Measurements from ENCODE around the gene FXYD5. TPM values are rescaled to one million over a fixed set of nuclear protein-coding genes. Genes with fewer than 3 reads are reported as not detected.

Gene FXYD5
- total and polyA plus RNA-seq, 9 of the 15 experiments (the other 6 are each of a cell fraction or from before 2014, with no cell fraction given): 104 to 537 (median 174) TPM

GRCh38 chr19:35204799-35205732 lies 50.5 kb downstream of the FXYD5 start (continued):
- TF ChIP-seq ZNF589 (CRISPR knock-in tag; IDR thresholded peaks at IDR 0.05; ENCODE audit: low read depth): peak; percentile 99
- no peak for TF ChIP-seq TFAM (CRISPR knock-in tag; conservative IDR thresholded peaks at IDR 0.05)
- TF ChIP-seq NR2F6 (CRISPR knock-in tag; IDR thresholded peaks at IDR 0.05): peak; percentile 66; the same call in 1 of the 2 replicates
- TF ChIP-seq THRAP3 (IDR thresholded peaks at IDR 0.05; ENCODE audit: borderline replicate concordance): no peak
- TF ChIP-seq ZNF707 (CRISPR knock-in tag; conservative IDR thresholded peaks at IDR 0.05): peak; percentile 71; the same call in 1 of the 2 replicates
- TF ChIP-seq KLF13 (tag; IDR thresholded peaks at IDR 0.05; ENCODE audit: borderline replicate concordance, low read depth): peak; percentile 88; the same call in 1 of the 2 replicates
- TF ChIP-seq CREBBP (IDR thresholded peaks at IDR 0.05; ENCODE audit: low read depth, low read length): no peak
- TF ChIP-seq PTTG1 (tag; IDR thresholded peaks at IDR 0.05; ENCODE audit: low read depth): peak; percentile 98
- no peak for TF ChIP-seq ZNF280B (CRISPR knock-in tag; IDR thresholded peaks at IDR 0.05)
- peak; percentile 49 for TF ChIP-seq PRDM10 (IDR thresholded peaks at IDR 0.05; ENCODE audit: partially characterized antibody)
- TF ChIP-seq ZNF398 (CRISPR knock-in tag; IDR thresholded peaks at IDR 0.05): peak; percentile 72; the same call in 1 of the 2 replicates
- peak; percentile 92 for TF ChIP-seq HMG20B (CRISPR knock-in tag; IDR thresholded peaks at IDR 0.05)
- TF ChIP-seq DMBX1 (CRISPR knock-in tag; IDR thresholded peaks at IDR 0.05; ENCODE audit: borderline replicate concordance): peak; percentile 99
- TF ChIP-seq FOXM1 (IDR thresholded peaks at IDR 0.05; ENCODE audit: low read depth): peak; percentile 41; the same call in 1 of the 2 replicates
- no peak for TF ChIP-seq FOXM1 (CRISPR knock-in tag; IDR thresholded peaks at IDR 0.05; ENCODE audit: low read depth)
- TF ChIP-seq SUPT5H (IDR thresholded peaks at IDR 0.05): 0 out of 2 replicates have a peak, but pooled peaks have one; percentile 35
- TF ChIP-seq MBD1 (CRISPR knock-in tag; IDR thresholded peaks at IDR 0.05): peak; percentile 82; the same call in 1 of the 2 replicates
- no peak for TF ChIP-seq EZH2 (IDR thresholded peaks at IDR 0.05; ENCODE audit: borderline replicate concordance, low read depth, low read length)
